HUES64 (cell line): Measurements from ENCODE around the gene C6orf118.

ENCODE experiments used
- H3K27ac ChIP-seq: 2 replicates; pipeline ENCODE4 v1.7.0; 2013; ENCODE audit warnings: low read depth, low read length, inconsistent platforms
- H3K27me3 ChIP-seq: 2 replicates; pipeline ENCODE4 v1.6.1; 2013; ENCODE audit warnings: mild to moderate bottlenecking, low read length; ENCODE audit not compliant: insufficient read depth
- H3K36me3 ChIP-seq: 2 replicates; pipeline ENCODE4 v1.6.1; 2013; ENCODE audit warnings: mild to moderate bottlenecking, low read length; ENCODE audit not compliant: insufficient read depth
- H3K4me1 ChIP-seq: 2 replicates; pipeline ENCODE4 v1.6.1; 2013; ENCODE audit warnings: mild to moderate bottlenecking, low read length, moderate library complexity; ENCODE audit not compliant: insufficient read depth
- H3K4me3 ChIP-seq: 2 replicates; pipeline ENCODE4 v1.5.1; 2013; ENCODE audit warnings: mild to moderate bottlenecking, low read length, moderate library complexity
- H3K9ac ChIP-seq: 2 replicates; pipeline ENCODE4 v1.6.1; 2013; ENCODE audit warnings: mild to moderate bottlenecking, low read depth, low read length
- H3K9me3 ChIP-seq: 2 replicates; pipeline ENCODE4 v1.6.1; 2013; ENCODE audit warnings: low read depth, low read length; ENCODE audit not compliant: insufficient read depth
- WGBS: fragments of 150-250, 120-280 bp; methylation state at CpG from one replicate; pipeline ENCODE4 v1.1.7; 2013; ENCODE audit warnings: missing lambda C conversion rate; 5-methylcytosine and 5-hydroxymethylcytosine counted together

Gene C6orf118

GRCh38 chr6:165244524-165245247 lies 64.7 kb downstream of the C6orf118 start:
- H3K4me3 ChIP-seq, result no peak overlapping the region
- H3K27me3 ChIP-seq, result no peaks in the 10 kb centered on the region
- no peak overlapping the region for H3K9ac ChIP-seq
- H3K27ac ChIP-seq, result no peak overlapping the region
- peaks cover 10% of the 10 kb centered on the region; the same call in 1 of the 2 replicates for H3K4me1 ChIP-seq
- WGBS, result 79% methylated on average over 10 of the region's 12 CpGs
- H3K9me3 ChIP-seq, result no peaks in the 10 kb centered on the region
- H3K36me3 ChIP-seq, result no peaks in the 10 kb centered on the region

DNA sequence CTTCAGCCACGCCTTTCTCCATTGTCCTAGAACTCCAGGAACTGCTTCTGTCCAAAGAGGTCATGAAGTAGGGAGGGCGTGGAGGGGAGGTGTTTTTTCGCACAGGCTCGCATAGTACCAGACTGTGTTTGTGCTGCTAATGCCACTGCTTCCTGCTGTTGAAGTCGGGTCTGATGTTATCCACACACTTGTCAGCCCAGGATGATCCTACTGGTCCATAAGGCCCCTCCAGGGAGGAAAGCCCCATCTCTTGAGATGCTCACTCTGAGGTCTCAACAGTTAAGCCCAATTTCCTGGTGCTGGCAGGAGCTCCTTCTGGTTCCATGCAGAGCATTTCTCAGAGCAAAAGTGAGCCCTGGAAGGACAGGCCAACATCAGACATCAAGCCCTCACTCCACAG lies 65.6 kb downstream of the C6orf118 start:
- Histone ChIP-seq H3K4me1 (peaks cover 10% of the 10 kb centered on the region; the same call in 1 of the 2 replicates), H3K9ac (no peak overlapping the region), H3K36me3 (no peaks in the 10 kb centered on the region), H3K9me3 (no peaks in the 10 kb centered on the region), H3K4me3 (no peak overlapping the region), H3K27ac (no peak overlapping the region), H3K27me3 (no peaks in the 10 kb centered on the region)
- 93% methylated on average over 5 of the region's 5 CpGs for WGBS

DNA sequence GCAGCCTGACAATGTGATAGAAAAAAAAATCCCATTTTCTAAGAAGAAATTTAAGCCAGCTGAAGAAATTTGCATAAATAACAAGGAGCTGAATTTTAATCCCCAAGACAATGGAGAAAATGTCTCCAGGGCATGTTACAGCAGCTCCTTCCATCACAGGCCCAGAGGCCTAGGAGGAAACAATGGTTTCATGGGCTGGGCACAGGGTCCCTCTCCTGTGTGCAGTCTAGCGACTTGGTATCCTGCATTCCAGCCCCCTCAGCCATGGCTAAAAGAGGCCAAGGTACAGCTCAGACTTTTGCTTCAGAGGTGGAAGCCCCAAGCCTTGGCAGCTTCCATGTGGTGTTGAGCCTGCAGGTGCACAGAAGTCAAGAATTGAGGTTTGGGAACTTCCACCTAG lies 73.1 kb downstream of the C6orf118 start:
- Histone ChIP-seq H3K9ac (no peak overlapping the region), H3K4me1 (no peaks in the 10 kb centered on the region), H3K9me3 (peaks cover 39% of the 10 kb centered on the region), H3K36me3 (no peaks in the 10 kb centered on the region), H3K4me3 (no peak overlapping the region), H3K27me3 (no peaks in the 10 kb centered on the region), H3K27ac (no peak overlapping the region)
- WGBS, result 93% methylated on average over 1 of the region's 1 CpG

DNA sequence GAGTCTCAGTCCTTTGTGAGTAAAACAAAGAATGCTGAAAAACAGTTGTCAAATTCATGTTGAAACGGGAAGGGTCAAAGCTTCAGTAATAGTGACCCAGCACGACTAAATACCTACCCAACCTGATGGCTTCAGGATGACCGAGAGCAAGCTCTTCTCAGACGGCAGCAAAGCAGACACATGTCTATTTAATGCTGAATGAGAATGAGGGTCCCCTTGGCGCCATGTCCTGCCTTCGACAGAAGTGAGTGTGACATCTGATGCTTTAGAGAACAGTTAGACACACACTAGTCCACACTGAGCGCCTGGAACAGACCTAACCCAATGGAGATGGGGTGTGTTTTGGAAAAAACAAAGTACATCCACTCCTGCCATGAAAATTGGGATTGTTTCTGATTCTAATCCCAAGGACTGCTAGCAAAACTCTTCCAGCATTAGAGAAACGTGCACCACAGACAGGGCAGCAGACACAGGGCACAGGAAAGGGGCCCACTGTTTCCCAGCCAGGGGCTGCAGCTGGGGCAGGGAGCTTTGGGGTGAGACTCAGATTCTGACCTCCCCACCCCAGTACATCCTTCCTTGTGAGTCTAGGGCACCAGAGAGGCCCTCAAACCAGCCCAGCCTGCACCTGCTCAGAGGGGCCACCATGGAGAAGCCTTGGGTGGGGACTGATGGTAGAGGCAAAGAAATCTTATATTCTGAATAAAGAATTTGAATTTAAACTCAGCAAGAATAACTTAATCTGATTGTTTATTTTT lies 76.5 kb downstream of the C6orf118 start:
- H3K27me3 ChIP-seq, result no peaks in the 10 kb centered on the region
- H3K4me3 ChIP-seq, result no peak overlapping the region
- no peak overlapping the region for H3K9ac ChIP-seq
- WGBS, result 94% methylated on average over 7 of the region's 8 CpGs
- H3K27ac ChIP-seq, result no peak overlapping the region
- no peaks in the 10 kb centered on the region for H3K4me1 ChIP-seq
- peaks cover 34% of the 10 kb centered on the region for H3K9me3 ChIP-seq
- no peaks in the 10 kb centered on the region for H3K36me3 ChIP-seq

DNA sequence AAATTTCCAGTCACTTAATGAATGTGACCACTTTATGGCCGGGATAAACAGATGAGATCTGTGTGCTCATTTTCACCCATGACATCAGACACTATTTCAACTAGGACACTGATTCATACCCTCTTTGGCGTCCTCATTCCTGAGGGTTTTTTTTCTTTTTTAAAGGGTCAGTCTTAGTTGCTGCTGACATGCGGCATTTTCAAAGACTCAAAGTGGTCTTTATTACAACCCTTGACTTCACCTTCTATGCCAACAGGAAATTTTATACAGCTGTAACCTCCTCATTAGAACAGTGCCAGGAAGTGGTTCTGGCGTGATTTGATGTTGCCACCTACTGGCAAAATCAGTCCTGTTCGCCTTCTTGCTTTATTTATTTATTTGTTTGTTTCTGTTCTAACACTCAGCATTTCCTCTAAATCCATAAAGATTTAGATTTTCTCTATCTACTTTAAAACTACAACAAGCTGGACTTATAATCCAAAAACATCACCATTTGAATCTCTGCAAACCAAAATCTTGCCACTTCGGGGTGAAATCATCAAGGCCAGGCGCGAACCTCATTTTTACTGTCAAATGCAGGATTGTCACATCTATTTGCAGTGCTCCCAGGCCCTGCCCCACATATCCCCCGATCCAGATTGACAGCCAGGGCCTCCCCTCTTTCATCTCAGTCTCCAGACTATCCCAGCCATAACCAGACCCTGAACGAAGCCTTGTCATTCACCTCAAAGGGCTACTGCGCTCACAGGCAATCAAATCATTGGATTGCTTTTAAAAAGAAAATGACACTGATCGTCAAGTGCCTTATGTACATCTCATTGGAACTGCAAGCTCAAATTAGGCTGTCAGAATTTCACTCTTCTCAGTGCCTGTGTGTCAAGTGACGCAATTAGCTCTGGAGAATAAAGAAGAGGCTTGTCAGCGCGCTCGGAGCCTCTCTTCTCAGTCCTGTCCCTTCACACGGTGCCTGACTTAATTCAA lies 77.5 kb downstream of the C6orf118 start:
- H3K9ac ChIP-seq, result no peak overlapping the region
- no peak overlapping the region for H3K4me3 ChIP-seq
- no peaks in the 10 kb centered on the region for H3K36me3 ChIP-seq
- no peak overlapping the region for H3K27ac ChIP-seq
- H3K27me3 ChIP-seq, result no peaks in the 10 kb centered on the region
- 85% methylated on average over 16 of the region's 17 CpGs for WGBS
- no peaks in the 10 kb centered on the region for H3K4me1 ChIP-seq
- H3K9me3 ChIP-seq, result peaks cover 24% of the 10 kb centered on the region

GRCh38 chr6:165231177-165231576 lies 78.2 kb downstream of the C6orf118 start:
- no peak overlapping the region for H3K27ac ChIP-seq

More at GRCh38 chr6:165231177-165231576, 78.2 kb downstream of the C6orf118 start:
- Histone ChIP-seq H3K4me3 (no peak overlapping the region), H3K9ac (no peak overlapping the region), H3K27me3 (no peaks in the 10 kb centered on the region), H3K4me1 (no peaks in the 10 kb centered on the region), H3K36me3 (no peaks in the 10 kb centered on the region), H3K9me3 (peaks cover 17% of the 10 kb centered on the region)
- WGBS, result 100% methylated on average over 2 of the region's 3 CpGs
